ENCODE data around the gene ANKRD1.

GRCh38 chr10:90906596-90906995, 14.3 kb downstream of the ANKRD1 start:
- TF ChIP-seq, protein P1, sequence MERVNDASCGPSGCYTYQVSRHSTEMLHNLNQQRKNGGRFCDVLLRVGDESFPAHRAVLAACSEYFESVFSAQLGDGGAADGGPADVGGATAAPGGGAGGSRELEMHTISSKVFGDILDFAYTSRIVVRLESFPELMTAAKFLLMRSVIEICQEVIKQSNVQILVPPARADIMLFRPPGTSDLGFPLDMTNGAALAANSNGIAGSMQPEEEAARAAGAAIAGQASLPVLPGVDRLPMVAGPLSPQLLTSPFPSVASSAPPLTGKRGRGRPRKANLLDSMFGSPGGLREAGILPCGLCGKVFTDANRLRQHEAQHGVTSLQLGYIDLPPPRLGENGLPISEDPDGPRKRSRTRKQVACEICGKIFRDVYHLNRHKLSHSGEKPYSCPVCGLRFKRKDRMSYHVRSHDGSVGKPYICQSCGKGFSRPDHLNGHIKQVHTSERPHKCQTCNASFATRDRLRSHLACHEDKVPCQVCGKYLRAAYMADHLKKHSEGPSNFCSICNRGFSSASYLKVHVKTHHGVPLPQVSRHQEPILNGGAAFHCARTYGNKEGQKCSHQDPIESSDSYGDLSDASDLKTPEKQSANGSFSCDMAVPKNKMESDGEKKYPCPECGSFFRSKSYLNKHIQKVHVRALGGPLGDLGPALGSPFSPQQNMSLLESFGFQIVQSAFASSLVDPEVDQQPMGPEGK (CRISPR knock-in tag; IDR thresholded peaks at IDR 0.05; ENCODE audit: borderline replicate concordance) = no peak
- no peak for TF ChIP-seq ZNF8 (CRISPR knock-in tag; IDR thresholded peaks at IDR 0.05)
- no peak for TF ChIP-seq OSR1 (CRISPR knock-in tag; IDR thresholded peaks at IDR 0.05)
- no peak for TF ChIP-seq ZFP30 (CRISPR knock-in tag; IDR thresholded peaks at IDR 0.05)
- TF ChIP-seq ZC3H10 (CRISPR knock-in tag; IDR thresholded peaks at IDR 0.05) = no peak
- TF ChIP-seq POU6F1 (CRISPR knock-in tag; IDR thresholded peaks at IDR 0.05; ENCODE audit: borderline replicate concordance, low read depth) = no peak
- no peak for TF ChIP-seq GLIS3 (CRISPR knock-in tag; IDR thresholded peaks at IDR 0.05)
- TF ChIP-seq ARNTL (CRISPR knock-in tag; IDR thresholded peaks at IDR 0.05; ENCODE audit: borderline replicate concordance, low read depth) = no peak
- TF ChIP-seq ZFP3 (CRISPR knock-in tag; IDR thresholded peaks at IDR 0.05) = no peak
- no peak for TF ChIP-seq RARB (CRISPR knock-in tag; IDR thresholded peaks at IDR 0.05)
- TF ChIP-seq TCF4 (CRISPR knock-in tag; IDR thresholded peaks at IDR 0.05; ENCODE audit: borderline replicate concordance) = no peak
- no peak for TF ChIP-seq ESRRG (CRISPR knock-in tag; IDR thresholded peaks at IDR 0.05)
- TF ChIP-seq PPARA (CRISPR knock-in tag; IDR thresholded peaks at IDR 0.05; ENCODE audit: borderline replicate concordance) = no peak
- TF ChIP-seq ZNF70 (CRISPR knock-in tag; IDR thresholded peaks at IDR 0.05) = no peak

Measured in SK-N-SH treated with all-trans-retinoic acid at 6 μM for 48 hours (cell line).